GM21447 (cell line): Measurements from ENCODE around the gene NR2F1.
A peak's percentile ranks its signal among the peaks of the same experiment; 100 is the strongest.

Source experiments
- ATAC-seq: cut with Tn5 transposase; IDR thresholded peaks from one replicate; pipeline ENCODE4 v1.9.1; 2021; ENCODE audit not compliant: unreplicated experiment

Gene NR2F1

GRCh38 chr5:93603793-93604643 lies 21.0 kb downstream of the NR2F1 start:
- no peak for ATAC-seq

GRCh38 chr5:93604644-93605515 lies 21.9 kb downstream of the NR2F1 start:
- ATAC-seq, result no peak

- ATAC-seq, result no peak
These were observed 23.3 kb downstream of the NR2F1 start for GRCh38 chr5:93606382-93606752.

GRCh38 chr5:93607367-93608258 lies 24.6 kb downstream of the NR2F1 start:
- ATAC-seq, result peak; percentile 68

GRCh38 chr5:93608855-93609254 lies 25.8 kb downstream of the NR2F1 start:
- ATAC-seq, result no peak

- no peak for ATAC-seq
These were observed 26.7 kb downstream of the NR2F1 start for GRCh38 chr5:93609762-93610161.

GRCh38 chr5:93610581-93611272 lies 27.7 kb downstream of the NR2F1 start:
- ATAC-seq, result no peak

- ATAC-seq, result no peak
These were observed 28.4 kb downstream of the NR2F1 start for GRCh38 chr5:93611273-93611975.

GRCh38 chr5:93611976-93612854 lies 29.2 kb downstream of the NR2F1 start:
- ATAC-seq, result no peak

GRCh38 chr5:93612855-93613243 lies 29.8 kb downstream of the NR2F1 start:
- no peak for ATAC-seq

GRCh38 chr5:93616538-93617174 lies 33.6 kb downstream of the NR2F1 start:
- ATAC-seq, result no peak

- peak; percentile 98 for ATAC-seq
These were observed 37.7 kb downstream of the NR2F1 start for GRCh38 chr5:93620487-93621326.

- ATAC-seq, result peak; percentile 19
These were observed 38.3 kb downstream of the NR2F1 start for GRCh38 chr5:93621327-93621798.

GRCh38 chr5:93622240-93622885 lies 39.3 kb downstream of the NR2F1 start:
- ATAC-seq, result no peak

GRCh38 chr5:93623153-93623552 lies 40.1 kb downstream of the NR2F1 start:
- ATAC-seq, result no peak

GRCh38 chr5:93626801-93627200 lies 43.8 kb downstream of the NR2F1 start:
- no peak for ATAC-seq

GRCh38 chr5:93632327-93632726 lies 49.3 kb downstream of the NR2F1 start:
- ATAC-seq, result no peak
